Measurements from ENCODE around the gene TUBGCP3.
A peak's percentile ranks its signal among the peaks of the same experiment; 100 is the strongest.

Gene TUBGCP3

DNA sequence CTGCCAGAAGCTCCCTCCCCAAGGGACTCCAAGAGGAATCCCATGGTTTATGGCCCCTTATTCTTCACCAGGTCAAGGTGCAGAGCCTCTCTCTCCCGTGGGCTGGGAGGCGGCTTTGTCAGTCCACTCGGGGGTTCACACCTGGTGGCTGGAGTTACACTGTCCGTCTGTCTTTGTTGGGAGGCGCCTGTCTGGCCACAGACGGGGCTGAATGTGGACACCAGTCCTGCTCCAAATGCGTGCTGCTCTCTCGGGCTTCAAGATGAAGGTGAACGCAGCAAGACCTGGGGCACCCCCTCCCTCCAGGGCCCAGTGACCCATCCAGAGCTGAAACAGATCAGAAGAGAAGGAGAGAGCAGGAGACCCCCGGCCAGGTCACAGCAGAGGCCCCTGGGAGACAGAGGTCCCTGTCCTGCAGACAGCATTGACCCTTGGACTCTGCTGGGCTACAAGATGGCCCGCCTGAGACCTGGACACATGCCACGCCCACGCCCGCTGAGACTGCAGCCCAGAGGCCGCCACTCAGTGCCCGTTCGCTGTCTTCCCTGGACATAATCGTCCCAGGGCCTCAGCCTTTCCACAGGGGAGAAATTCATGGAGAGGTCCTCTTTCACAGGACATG, 29.9 kb upstream of the TUBGCP3 start:
- DNase-seq (ENCODE audit: low read depth): no peak

GRCh38 chr13:112616586-112617362, 28.8 kb upstream of the TUBGCP3 start:
- DNase-seq (ENCODE audit: low read depth): peak; percentile 15

DNA sequence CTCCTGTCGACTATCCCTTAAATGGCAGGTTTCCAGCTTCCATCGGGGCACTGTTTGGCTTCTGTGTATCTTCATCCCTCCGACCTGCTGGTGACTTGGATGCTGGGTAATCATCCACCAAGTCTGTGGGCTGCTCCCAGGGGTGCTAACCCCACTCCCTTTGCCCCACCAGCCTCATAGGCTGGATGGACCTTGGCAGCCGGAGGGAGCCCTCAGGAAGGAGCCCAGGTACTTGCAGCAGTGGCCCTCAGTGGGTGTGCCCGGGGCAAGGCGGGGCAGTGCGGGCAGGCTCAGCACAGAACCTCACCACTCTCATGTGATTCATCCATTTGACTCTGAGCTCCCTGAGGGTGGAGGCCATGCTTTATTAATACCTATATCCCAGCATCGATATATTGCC, 27.4 kb upstream of the TUBGCP3 start:
- DNase-seq (ENCODE audit: low read depth): no peak

- no peak for DNase-seq (ENCODE audit: low read depth)
These were observed 26.9 kb upstream of the TUBGCP3 start for GRCh38 chr13:112614835-112615234.

DNA sequence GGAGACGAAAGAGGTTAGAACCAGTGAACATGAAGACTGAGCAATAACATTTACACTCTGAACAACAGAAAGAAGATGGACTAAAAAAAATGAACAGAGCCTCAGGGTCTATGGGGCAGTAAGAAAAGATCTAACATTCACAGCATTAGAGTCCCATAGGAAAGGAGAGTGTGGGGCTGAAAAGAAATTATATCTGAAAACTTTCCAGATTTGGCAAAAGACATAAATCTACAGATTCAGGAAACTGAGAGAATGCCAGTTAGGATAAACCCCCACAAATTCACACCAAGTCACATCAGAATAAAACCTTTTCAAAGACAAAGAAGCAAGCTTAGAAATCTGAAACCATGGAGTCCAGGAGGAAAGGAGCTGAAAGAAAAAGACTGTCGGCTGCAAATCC, 20.3 kb upstream of the TUBGCP3 start:
- no peak for DNase-seq (ENCODE audit: low read depth)

DNA sequence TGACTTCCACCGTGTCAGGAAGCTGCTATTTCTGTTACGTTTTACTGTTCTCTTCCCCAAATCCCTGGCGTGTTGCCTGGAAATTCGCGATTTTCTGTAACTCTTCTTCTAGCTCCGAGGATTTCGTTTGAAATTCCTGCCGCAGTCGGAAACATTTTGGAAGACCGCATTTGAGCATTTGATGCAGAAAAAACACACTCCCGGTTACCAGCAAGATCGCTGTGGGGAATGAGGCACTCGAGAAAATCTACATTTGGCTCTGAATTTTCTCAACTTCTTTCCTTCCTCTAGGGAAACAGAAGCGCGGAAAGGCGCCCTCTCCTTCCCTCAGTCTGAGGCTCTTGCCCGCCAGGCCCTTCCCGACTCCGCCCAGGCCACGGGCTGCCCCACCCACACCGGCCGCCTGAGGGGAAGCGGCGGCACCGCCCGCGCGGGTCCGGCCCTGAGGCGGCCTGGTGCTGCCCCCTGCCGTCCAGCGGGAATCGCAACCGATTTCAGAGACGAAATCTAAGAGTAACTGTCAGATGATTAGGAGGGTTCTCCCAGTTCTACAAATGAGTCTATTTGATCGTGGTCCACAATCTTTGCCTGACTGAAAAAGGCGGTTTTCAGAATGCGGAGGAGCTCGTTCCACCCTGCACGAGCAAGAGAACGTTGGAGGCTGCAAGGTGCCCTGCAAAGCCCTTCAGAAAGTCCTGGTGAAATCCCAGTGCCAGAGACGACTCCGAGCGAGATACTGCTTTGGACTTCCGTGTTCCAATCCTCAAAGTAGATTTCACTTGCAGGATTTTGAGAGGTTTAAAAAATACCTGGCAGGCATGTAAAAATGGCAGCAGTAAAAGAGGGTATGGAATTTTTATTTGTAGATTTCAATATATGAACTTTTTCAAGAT, 18.4 kb upstream of the TUBGCP3 start:
- peak; percentile 79 for DNase-seq (ENCODE audit: low read depth)

GRCh38 chr13:112605531-112605990, 17.6 kb upstream of the TUBGCP3 start:
- no peak for DNase-seq (ENCODE audit: low read depth)

- DNase-seq (ENCODE audit: low read depth): peak; percentile 26
These were observed 15.8 kb upstream of the TUBGCP3 start for GRCh38 chr13:112603641-112604225.

GRCh38 chr13:112602189-112602588, 14.2 kb upstream of the TUBGCP3 start:
- no peak for DNase-seq (ENCODE audit: low read depth)

DNA sequence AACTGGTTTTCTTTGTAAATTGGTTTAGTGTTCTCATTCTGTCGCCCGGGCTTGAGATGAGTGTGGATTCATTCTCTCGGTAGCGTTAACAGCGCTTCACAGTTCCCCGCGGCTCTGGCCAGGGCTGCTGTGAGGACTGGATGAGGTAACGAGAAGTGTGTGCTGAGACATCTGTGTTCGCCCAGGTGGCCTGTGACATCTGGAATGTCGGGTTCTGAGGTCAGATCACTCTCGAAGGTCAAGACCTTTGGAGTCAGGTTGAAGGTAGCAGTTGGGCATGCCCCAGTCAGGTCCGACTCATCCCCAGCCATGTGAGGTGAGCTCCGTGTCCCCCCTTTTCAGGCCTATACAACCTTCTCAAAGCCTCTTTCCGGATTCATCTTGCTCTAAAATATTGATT, 13.4 kb upstream of the TUBGCP3 start:
- DNase-seq (ENCODE audit: low read depth): no peak

GRCh38 chr13:112596235-112596634, 8.3 kb upstream of the TUBGCP3 start:
- no peak for DNase-seq (ENCODE audit: low read depth)

DNA sequence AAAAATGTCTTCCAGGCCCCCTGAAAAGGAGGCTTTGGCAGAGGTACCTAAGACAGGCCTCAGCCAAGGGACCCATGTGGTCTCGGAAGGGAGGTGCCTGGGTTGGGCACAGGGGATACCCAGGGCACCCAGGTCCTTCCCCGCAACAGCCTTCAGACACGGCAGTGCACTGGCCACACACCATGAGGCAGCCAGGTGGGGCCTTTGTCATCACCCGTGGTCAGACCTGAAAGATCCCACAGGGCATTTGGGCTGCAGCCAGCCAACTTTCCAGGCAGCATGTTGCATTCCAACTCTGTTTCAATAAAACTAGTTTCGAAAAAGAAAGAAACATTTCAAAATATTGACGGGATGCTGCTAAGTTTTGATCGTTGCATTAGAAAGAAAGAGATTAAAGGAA, 4.7 kb upstream of the TUBGCP3 start:
- no peak for DNase-seq (ENCODE audit: low read depth)

GRCh38 chr13:112592181-112592580, 4.2 kb upstream of the TUBGCP3 start:
- DNase-seq (ENCODE audit: low read depth): no peak

GRCh38 chr13:112588490-112589297, 741 bp upstream of the TUBGCP3 start:
- no peak for DNase-seq (ENCODE audit: low read depth)

DNA sequence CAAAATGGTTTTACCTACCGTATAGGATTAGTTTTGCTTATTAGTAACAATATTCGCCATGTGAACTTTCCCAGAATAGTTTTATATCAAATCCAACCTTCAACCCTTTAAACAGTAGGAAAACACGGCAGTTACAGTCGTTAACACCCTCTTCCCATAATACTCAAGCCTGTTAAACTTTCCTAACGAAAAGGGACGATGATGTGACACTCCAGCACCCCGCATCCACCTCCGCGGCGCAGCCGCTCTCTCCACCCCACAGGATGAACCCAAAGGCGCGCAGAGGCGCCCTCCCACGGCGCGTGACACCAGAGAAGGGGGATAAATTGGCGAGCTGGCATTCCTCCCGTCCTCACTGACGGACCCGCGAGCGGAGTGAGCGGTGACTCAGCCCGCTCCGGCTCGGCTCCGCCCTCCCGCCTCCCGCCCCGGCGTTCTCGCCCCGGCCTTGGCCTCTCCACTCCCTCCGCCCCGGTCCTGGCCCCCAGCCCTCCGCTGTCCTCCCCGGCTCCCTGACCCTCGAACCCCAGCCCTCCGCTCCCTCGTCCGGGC, 665 bp downstream of the TUBGCP3 start:
- peak; percentile 68 for DNase-seq (ENCODE audit: low read depth)

DNA sequence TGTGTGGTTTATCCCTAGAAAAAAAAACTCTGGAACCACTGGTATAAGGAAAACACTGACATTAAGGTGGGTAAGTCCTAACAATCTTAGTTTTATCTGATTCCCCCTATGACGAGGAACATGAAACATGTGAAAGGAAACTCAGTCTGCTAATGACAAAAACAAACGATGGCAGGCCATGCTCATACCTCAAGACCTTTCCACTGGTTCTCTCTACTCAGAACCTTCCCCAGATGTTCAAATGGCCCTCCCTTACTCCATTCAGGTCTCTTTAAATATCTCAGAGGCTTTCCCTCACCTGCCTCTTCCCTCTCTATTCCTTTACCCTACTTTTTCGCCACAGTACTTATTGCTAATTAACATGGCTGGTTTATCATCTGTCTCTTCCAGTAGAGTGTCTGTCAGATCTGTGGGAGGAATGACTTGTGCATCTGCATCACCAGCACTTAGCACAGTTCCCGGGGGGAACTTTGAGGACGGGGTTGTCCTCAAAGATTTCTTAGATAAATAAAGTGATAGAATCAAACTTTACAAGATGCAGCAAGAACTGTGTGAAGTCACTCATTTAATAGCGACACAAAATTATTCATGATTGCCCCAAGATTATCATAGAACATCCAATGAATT, 1.5 kb downstream of the TUBGCP3 start:
- no peak for DNase-seq (ENCODE audit: low read depth)

GRCh38 chr13:112583592-112584277, 4.2 kb downstream of the TUBGCP3 start:
- no peak for DNase-seq (ENCODE audit: low read depth)

- DNase-seq (ENCODE audit: low read depth): no peak
These were observed 5.7 kb downstream of the TUBGCP3 start for GRCh38 chr13:112582263-112582662.

- DNase-seq (ENCODE audit: low read depth): no peak
These were observed 7.0 kb downstream of the TUBGCP3 start for GRCh38 chr13:112580912-112581311.

GRCh38 chr13:112580211-112580610, 7.7 kb downstream of the TUBGCP3 start:
- no peak for DNase-seq (ENCODE audit: low read depth)
